ENCODE data around the gene DCT.

DNA sequence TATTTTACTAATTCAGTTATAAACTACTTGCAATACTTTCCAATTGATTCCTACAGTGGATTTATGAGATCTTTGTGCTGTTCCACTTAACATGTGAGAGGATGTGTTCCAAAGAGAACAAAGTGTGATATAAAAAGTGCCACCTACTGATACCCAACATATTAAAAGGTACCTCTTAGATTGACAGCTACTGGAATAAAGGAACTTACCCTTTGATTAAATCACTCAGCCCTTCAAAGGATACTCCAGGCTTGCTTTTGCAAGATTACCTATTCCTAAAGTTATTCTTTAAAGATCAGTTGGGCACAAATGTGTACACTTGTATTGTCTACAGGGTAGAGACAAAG lies 65.9 kb downstream of the DCT start:
- TF ChIP-seq CTCF (IDR thresholded peaks at IDR 0.05) (no peak), EZH2 (IDR thresholded peaks at IDR 0.05) (no peak), EZH2phosphoT487 (IDR thresholded peaks at IDR 0.05) (no peak)

Measured in neural progenitor cell (in vitro differentiated cells).